Hematopoietic multipotent progenitor cell treated with erythropoietin and hydrocortisone succinate and interleukin-3 and kit ligand, for 6 days (in vitro differentiated cells): Measurements from ENCODE around the gene TNRC6A.

Source experiments
- DNase-seq: peaks from one replicate; pipeline ENCODE4 v3.0.0-alpha.2; 2015

Gene TNRC6A

GRCh38 chr16:24729243-24729950 is at the start of gene TNRC6A:
Gene TNRC6A, plus strand, starts transcription at chr16:24729651. Its CDS starts 191 bp downstream, at chr16:24729842.
- peak; percentile 93 for DNase-seq

DNA sequence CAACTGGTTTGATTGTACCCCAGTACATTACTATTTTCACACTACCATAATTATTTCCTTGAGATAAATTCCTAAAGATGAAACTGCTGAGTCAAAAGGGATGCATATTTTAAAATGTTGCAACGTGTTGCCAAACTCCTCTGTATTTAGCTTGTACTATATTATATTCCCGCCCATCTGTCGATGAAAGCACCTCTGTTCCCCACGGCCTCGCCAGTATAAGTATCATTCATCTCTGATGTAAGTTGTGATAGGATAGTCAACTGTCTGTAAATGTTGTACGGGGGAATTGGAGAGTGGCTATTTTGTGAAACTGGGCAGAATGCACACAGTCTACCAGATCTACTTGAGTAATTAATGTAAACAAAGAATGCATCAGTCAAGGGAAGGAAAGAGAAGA is 47.7 kb upstream of the TNRC6A start:
- DNase-seq, result no peak

DNA sequence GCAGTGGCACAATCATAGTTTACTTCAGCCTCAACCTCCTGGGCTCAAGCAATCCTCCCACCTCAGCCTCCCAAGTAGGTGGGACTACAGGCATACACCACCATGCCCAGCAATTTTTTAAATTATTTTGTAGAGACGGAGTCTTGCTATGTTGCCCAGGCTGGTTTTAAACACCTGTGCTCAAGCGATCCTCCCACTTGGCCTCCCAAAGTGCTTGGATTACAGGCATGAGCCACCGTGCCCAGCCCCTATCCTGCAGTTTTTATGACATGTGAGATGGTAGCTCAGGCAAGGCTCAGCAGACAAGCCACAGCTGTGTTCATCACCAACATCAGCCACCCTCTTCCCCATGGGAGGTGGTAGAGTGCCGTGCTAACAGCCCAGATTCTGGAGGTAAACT is 46.2 kb upstream of the TNRC6A start:
- DNase-seq, result no peak

- no peak for DNase-seq
Measured at GRCh38 chr16:24683847-24684493, 45.5 kb upstream of the TNRC6A start.

DNA sequence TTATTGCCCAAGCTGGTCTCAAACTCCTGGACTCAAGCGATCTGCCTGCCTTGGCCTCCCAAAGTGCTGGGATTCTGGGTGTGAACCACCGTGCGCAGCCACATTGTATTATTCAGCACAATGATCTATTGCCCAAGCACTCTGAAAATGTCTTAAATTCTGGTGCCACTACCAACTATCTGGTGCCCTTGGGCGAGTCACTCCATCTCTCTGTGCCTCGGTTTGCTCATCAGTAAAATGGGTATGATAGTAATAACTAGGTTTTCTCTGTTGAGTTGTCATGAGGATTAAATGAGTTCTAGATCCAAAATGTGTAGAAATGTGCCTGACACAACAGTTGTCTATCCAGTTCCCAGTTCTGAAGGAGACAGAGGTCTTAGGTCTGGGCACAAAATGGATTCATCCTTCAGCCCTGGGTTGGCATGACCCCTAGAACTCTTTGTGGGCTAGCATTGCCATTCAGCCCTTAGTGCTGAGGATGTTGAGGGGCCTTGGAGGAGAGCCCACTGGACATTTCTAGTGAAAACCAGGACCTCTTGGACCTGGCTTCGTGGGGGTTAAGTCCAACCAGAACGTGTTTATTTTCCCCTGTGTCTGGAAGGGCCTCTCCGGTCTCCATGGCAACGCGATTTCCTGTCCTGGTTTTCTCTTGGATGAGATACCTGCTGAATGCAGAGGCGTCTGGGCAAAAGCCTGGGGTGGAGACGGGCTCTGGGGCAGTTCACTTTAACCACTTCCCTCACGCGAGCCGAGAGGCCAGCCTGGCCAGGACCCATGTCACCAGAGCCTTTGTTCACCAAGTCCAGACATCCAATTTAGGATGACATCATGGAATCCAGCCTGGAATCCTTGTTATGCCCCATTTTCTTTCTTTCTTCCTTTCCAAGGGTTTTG is 43.7 kb upstream of the TNRC6A start:
- DNase-seq, result no peak

GRCh38 chr16:24686678-24687077 is 42.8 kb upstream of the TNRC6A start:
- DNase-seq, result no peak

DNA sequence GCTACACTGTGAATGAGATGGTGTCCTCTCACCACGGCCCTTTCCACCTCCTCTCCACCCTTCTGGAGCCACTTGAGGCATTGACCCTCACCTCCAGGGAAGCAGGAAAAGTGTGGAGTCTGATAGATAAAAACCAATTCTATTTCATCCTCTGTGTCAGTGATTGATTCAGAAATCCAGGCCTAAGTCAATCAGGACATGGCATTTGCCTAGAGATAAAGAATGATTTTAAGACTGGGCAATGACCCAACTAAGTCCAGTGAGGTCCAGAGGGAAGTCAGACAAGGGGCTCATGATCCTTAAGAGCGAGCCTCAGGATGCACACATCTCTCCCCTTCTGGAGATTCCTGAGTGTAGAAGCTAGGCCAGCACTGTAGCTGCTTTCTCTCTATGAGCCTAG is 41.1 kb upstream of the TNRC6A start:
- DNase-seq, result no peak

DNA sequence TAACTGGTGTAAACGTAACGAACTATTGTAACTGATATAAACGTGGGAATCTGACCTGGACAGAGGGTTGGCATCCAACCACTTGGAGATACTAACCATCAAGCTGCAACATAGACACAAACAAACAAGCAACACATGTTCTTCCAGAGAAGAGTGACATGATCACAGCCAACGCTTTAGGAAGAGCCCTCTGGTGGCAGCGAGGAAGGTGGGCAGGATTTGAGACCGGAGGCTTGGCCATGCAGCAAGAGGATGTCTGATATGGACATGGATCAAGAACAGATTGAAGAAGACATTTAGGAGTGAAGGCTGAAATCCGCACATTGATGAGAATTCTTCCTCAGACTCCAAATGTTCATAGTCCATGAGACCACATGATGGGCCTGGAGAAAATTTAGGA is 40.3 kb upstream of the TNRC6A start:
- peak; percentile 43 for DNase-seq

DNA sequence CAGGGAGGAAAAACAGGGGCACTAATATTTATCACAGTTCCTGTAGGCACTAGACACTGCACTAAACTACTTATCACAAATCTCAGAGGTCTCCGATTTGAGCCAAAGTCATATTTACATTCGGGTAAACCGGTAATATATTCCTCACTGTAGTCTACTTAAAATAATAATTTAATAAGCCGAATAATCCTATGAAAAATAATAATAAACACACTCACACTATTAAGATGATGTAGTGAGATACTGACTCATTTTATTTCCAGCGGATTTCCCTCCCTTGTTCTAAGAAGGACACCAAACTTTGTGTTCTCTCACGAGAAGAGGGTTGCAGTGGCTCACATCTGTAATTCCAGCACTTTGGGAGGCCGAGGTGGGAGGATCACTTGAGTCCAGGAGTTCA is 36.6 kb upstream of the TNRC6A start:
- no peak for DNase-seq

- DNase-seq, result no peak
Measured at GRCh38 chr16:24694931-24695330, 34.5 kb upstream of the TNRC6A start.

DNA sequence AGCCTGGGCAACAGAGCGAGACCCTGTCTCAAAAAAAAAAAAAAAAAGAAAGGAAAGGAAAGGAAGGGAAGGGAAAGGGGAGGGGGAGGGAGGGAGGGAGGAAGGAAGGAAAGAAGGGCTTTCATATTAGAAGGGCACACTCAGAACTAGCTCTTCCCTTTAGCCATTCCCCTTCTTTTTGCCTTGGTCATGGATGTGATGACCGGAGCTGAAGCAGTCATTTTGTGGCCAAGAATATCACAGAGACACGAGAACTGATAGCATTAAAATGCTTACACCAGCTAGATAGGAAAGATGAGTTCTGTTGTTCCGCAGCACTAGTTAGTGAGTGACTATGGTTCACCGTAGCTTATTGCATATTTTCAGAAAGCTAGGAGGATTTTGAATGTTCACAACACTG is 32.8 kb upstream of the TNRC6A start:
- no peak for DNase-seq

DNA sequence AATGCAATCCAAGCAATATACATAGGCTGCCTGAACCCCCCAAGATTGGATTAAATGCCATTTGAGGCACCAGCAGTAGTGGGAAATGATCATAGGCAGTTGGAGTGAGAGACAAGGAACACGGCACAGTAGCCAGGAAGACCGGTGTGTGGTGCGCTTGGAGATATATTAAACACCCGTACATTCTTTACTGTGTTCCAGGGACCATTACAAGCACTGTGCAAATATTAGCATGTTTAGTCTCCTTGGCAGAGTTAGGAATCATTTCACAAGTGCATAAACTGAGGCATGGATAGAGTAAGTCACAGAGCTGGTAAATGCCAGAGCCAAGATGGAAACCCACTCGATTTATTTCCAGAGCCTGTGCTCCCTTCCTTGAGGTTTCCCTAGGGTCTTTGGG is 31.1 kb upstream of the TNRC6A start:
- no peak for DNase-seq

DNA sequence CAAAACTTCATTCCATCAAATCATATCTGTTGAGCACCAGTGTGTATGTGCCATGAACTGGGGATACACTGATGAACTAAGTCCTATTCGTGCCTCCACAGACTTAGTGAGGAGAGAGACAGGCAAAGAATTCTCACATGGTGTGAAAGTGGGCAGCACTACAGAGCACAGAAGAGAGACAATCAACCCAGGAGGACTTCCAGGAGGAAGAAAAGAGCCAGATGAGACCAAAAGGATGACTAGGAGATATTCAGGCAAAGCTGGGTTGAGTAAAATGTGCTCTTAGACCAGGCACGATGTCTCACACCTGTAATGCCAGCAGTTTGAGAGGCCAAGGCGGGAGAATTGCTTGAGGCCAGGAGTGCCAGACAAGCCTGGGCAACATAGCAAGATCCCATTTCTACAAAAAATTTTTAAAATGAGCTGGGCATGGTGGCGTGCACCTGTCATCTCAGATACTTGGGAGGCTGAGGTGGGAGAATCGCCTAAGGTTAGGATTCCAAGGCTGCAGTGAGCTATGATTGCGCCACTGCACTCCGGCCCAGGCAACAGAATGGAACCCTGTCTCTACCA is 30.2 kb upstream of the TNRC6A start:
- no peak for DNase-seq

GRCh38 chr16:24700549-24701392 is 28.7 kb upstream of the TNRC6A start:
- no peak for DNase-seq

DNA sequence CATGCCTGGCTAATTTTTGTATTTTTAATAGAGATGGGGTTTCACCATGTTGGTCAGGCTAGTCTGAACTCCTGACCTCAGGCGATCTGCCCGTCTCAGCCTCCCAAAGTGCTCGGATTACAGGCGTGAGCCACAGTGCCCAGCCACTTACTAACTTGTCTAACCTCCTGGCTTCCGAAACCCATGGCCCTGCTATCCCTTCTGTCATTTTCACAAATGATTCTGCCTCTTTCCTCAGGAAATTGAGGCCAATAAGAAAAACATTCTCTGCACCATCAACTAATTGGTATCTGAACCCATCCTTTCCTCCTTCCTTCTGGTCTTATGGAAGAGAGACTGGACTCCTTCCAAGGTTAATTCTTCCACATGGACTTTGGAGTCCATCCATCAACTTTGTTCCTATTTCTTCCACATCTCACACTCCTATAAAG is 27.9 kb upstream of the TNRC6A start:
- no peak for DNase-seq

GRCh38 chr16:24707760-24708159 is 21.7 kb upstream of the TNRC6A start:
- DNase-seq, result peak; percentile 60

DNA sequence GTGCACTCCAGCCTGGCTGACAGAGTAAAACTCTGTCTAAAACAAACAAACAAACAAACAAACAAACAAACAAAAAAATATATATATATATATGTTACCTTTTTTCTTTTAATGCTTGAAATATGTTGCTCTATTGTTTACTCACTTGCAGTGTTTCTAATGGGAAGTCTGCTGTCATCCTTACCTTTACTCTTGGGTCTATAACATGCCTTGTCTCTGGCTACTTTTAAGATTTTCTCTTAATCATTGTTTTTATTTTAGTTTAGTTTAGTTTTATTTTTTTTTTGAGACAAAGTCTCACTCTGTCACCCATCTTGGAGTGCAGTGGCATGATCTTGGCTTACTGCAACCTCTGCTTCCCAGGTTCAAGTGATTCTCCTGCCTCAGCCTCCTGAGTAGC is 16.1 kb upstream of the TNRC6A start:
- no peak for DNase-seq

DNA sequence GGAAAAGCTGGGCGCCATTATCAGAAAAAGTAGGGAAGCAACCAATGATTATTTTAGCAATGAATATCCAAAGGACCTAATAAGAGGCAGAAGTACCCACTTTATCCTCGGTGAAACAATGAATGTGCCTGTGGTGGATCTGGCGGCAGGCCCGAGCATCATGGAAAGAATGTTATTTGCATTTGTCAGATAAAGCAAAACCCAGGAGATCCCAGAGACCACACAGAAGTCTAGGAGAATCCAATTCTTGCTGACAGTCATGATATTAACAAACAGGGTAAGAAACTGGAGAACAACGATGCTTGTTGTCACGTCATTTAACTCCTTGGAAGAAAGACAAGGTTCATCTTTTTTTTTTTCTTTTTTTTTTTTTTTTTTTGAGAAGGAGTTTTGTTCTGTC is 12.0 kb upstream of the TNRC6A start:
- no peak for DNase-seq

DNA sequence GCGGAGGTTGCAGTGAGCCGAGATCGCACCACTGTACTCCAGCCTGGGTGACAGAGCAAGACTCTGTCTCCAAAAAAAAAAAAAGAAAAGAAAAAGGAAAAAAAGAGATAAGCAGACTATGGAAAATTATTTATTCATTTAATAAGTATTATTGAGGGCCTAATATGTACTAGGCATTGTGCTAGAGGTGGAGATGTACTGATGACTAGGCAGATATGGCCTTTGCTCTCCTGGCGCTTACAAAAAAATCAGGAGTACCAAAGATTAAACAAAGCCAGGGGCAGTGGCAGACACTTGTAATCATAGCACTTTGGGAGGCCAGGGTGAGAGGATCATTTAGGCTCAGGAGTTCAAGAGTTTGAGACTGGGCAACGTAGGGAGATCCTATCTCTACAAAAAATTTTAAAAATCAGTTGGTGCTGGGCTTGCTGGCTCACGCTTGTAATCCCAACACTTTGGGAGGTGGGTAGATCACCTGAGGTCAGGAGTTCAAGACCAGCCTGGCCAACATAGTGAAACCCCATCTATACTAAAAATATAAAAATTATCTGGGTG is 10.4 kb upstream of the TNRC6A start:
- DNase-seq, result no peak

- DNase-seq, result no peak
Measured at GRCh38 chr16:24721830-24722238, 7.6 kb upstream of the TNRC6A start.

GRCh38 chr16:24723663-24724062 is 5.8 kb upstream of the TNRC6A start:
- DNase-seq, result no peak

- DNase-seq, result no peak
Measured at GRCh38 chr16:24728011-24728410, 1.4 kb upstream of the TNRC6A start.
